ENCODE measurements around the gene INPP5D.

DNA sequence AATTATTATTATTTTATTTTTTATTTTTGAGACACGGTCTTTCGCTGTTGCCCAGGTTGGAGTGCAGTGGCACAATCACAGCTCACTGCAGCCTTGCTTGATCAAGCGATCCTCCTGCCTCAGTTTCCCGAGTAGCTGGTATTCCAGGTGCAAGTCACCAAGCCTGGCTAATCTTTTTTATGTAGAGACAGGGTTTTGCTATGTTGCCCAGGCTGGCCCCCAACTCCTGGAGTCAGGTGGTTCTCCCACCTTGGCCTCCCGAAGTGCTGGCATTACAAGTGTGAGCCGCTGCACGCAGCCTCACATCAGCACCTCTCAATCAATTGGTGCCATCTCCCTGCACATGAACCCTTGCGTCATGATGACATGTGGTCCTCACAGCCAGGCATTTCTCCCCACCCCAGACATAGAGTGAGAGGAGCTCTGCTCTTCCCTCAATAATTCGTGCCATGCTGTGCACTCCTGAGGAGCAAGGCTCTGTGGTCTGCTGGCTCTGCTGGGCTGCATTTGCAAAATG, 5.9 kb downstream of the INPP5D start:
- no peak for TF ChIP-seq POLR2A (IDR thresholded peaks at IDR 0.05)
- TF ChIP-seq, protein P1, sequence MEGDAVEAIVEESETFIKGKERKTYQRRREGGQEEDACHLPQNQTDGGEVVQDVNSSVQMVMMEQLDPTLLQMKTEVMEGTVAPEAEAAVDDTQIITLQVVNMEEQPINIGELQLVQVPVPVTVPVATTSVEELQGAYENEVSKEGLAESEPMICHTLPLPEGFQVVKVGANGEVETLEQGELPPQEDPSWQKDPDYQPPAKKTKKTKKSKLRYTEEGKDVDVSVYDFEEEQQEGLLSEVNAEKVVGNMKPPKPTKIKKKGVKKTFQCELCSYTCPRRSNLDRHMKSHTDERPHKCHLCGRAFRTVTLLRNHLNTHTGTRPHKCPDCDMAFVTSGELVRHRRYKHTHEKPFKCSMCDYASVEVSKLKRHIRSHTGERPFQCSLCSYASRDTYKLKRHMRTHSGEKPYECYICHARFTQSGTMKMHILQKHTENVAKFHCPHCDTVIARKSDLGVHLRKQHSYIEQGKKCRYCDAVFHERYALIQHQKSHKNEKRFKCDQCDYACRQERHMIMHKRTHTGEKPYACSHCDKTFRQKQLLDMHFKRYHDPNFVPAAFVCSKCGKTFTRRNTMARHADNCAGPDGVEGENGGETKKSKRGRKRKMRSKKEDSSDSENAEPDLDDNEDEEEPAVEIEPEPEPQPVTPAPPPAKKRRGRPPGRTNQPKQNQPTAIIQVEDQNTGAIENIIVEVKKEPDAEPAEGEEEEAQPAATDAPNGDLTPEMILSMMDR (IDR thresholded peaks at IDR 0.05), result no peak

Data from stomach (tissue), 4 donors.